NB4 (cell line): ENCODE results near the gene DYNC1H1.

ENCODE experiments used
- CTCF ChIP-seq: IDR thresholded peaks from one replicate; pipeline ENCODE4 v1.5.1; 2012; ENCODE audit warnings: low read depth, low read length
- TF ChIP-seq, protein P1 (sequence below): IDR thresholded peaks from 2 replicates; pipeline ENCODE4 v1.6.1; 2011; ENCODE audit warnings: low read depth, low read length

DNA sequence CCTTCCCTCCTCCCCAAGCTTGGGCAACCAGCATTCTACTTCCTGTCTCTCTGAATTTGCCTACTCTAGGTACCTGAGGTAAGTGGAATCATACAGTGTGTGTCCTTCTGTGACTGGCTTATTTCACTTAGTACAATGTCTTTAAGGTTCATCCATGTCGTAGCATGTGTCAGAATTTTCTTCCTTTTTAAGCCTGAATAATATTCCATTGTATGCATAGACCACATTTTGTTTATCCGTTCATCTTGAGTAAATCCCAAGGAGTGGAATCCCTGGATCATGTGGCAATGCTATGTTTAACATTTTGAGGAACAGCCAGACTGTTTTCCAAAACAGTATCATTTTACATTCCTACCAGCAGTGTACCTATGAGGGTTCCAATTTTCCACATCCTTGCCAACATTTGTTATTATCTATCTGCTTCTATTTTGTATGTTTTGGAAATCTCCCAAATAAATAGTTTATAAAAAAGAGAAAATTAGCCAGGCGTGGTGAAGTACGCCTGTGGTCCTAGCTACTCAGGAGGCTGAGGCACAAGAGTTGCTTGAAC is 110.1 kb downstream of the DYNC1H1 start:
- no peak for TF ChIP-seq CTCF
- TF ChIP-seq, protein P1, sequence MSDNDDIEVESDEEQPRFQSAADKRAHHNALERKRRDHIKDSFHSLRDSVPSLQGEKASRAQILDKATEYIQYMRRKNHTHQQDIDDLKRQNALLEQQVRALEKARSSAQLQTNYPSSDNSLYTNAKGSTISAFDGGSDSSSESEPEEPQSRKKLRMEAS, result no peak
